MM.1S (cell line): Measurements from ENCODE around the gene SEC63.

Source experiments
- DNase-seq: peaks from one replicate; pipeline ENCODE4 v3.0.0-alpha.2; 2015
- H2AFZ ChIP-seq: fragments of 300-600 bp; sonication (generic); 2 replicates; pipeline ENCODE4 v1.6.0; 2016; ENCODE audit warnings: antibody characterized with exemption, low read length
- H3F3A ChIP-seq: fragments of 300-600 bp; sonication (generic); 2 replicates; pipeline ENCODE4 v1.6.1; 2016; ENCODE audit warnings: mild to moderate bottlenecking, antibody characterized with exemption, low read length, moderate library complexity, mixed read lengths; ENCODE audit not compliant: insufficient read depth
- H3K27ac ChIP-seq: fragments of 300-600 bp; sonication (generic); 2 replicates; pipeline ENCODE4 v1.5.1; 2016; ENCODE audit warnings: mild to moderate bottlenecking, low read length
- H3K27me3 ChIP-seq: fragments of 300-600 bp; sonication (generic); replicated peaks from 2 replicates; pipeline ENCODE4 v1.6.0; 2016; ENCODE audit warnings: low read length; ENCODE audit not compliant: insufficient read depth
- H3K36me3 ChIP-seq: fragments of 300-600 bp; sonication (generic); replicated peaks from 2 replicates; pipeline ENCODE4 v1.6.1; 2016; ENCODE audit warnings: mild to moderate bottlenecking, low read length, mixed read lengths; ENCODE audit not compliant: insufficient read depth
- H3K4me1 ChIP-seq: fragments of 300-600 bp; sonication (generic); 2 replicates; pipeline ENCODE4 v1.6.1; 2016; ENCODE audit warnings: low read length, mixed read lengths
- H3K4me2 ChIP-seq: fragments of 300-600 bp; sonication (generic); 2 replicates; pipeline ENCODE4 v1.6.0; 2016; ENCODE audit warnings: low read depth, low read length
- H3K4me3 ChIP-seq: fragments of 300-600 bp; sonication (generic); 2 replicates; pipeline ENCODE4 v1.5.1; 2016; ENCODE audit warnings: low read length, mixed read lengths
- H3K79me2 ChIP-seq: fragments of 300-600 bp; sonication (generic); 2 replicates; pipeline ENCODE4 v1.6.1; 2016; ENCODE audit warnings: mixed run types, low read length, mixed read lengths
- H3K9ac ChIP-seq: fragments of 300-600 bp; sonication (generic); 2 replicates; pipeline ENCODE4 v1.6.1; 2016; ENCODE audit warnings: low read length, mixed read lengths
- H3K9me2 ChIP-seq: fragments of 300-600 bp; sonication (generic); replicated peaks from 2 replicates; pipeline ENCODE4 v1.6.1; 2016; ENCODE audit warnings: mild to moderate bottlenecking, low read length, mixed read lengths; ENCODE audit not compliant: insufficient read depth
- H3K9me3 ChIP-seq: fragments of 300-600 bp; sonication (generic); replicated peaks from 2 replicates; pipeline ENCODE4 v1.6.1; 2016; ENCODE audit warnings: mild to moderate bottlenecking, low read length, mixed read lengths; ENCODE audit not compliant: insufficient read depth
- H4K20me1 ChIP-seq: fragments of 300-600 bp; sonication (generic); 2 replicates; pipeline ENCODE4 v1.6.1; 2016; ENCODE audit warnings: mild to moderate bottlenecking, low read length, moderate library complexity, mixed read lengths; ENCODE audit not compliant: insufficient read depth
- EZH2 ChIP-seq: fragments of 300-600 bp; sonication (generic); optimal IDR thresholded peaks from 2 replicates; pipeline ENCODE3; 2017; ENCODE audit warnings: low read depth, mild to moderate bottlenecking, antibody characterized with exemption, low read length, mixed read lengths
- EZH2phosphoT487 ChIP-seq: fragments of 300-600 bp; sonication (generic); IDR thresholded peaks from 2 replicates; pipeline ENCODE4 v1.6.1; 2018; ENCODE audit warnings: antibody characterized with exemption, low read length
- TF ChIP-seq, protein P1 (sequence below): fragments of 300-600 bp; sonication (generic); IDR thresholded peaks from 2 replicates; pipeline ENCODE4 v1.5.1; 2016; ENCODE audit warnings: antibody characterized with exemption, low read length, mixed read lengths

SEC63 gene

GRCh38 chr6:107819217-107819616 lies 138.8 kb downstream of the SEC63 start:
- peaks cover 10% of the 10 kb centered on the region for H3K4me1 ChIP-seq
- H3K4me3 ChIP-seq, result no peak overlapping the region
- H3K9me2 ChIP-seq, result no peaks in the 10 kb centered on the region
- no peaks in the 10 kb centered on the region for H3F3A ChIP-seq
- TF ChIP-seq EZH2 (no peak), EZH2phosphoT487 (no peak)
- TF ChIP-seq, protein P1, sequence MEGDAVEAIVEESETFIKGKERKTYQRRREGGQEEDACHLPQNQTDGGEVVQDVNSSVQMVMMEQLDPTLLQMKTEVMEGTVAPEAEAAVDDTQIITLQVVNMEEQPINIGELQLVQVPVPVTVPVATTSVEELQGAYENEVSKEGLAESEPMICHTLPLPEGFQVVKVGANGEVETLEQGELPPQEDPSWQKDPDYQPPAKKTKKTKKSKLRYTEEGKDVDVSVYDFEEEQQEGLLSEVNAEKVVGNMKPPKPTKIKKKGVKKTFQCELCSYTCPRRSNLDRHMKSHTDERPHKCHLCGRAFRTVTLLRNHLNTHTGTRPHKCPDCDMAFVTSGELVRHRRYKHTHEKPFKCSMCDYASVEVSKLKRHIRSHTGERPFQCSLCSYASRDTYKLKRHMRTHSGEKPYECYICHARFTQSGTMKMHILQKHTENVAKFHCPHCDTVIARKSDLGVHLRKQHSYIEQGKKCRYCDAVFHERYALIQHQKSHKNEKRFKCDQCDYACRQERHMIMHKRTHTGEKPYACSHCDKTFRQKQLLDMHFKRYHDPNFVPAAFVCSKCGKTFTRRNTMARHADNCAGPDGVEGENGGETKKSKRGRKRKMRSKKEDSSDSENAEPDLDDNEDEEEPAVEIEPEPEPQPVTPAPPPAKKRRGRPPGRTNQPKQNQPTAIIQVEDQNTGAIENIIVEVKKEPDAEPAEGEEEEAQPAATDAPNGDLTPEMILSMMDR, result no peak
- H3K9me3 ChIP-seq, result no peaks in the 10 kb centered on the region
- H2AFZ ChIP-seq, result no peak overlapping the region
- H4K20me1 ChIP-seq, result no peaks in the 10 kb centered on the region
- H3K9ac ChIP-seq, result no peak overlapping the region
- no peaks in the 10 kb centered on the region for H3K36me3 ChIP-seq
- no peaks in the 10 kb centered on the region for H3K79me2 ChIP-seq
- H3K27me3 ChIP-seq, result peaks cover 28% of the 10 kb centered on the region
- no peak overlapping the region for H3K27ac ChIP-seq
- H3K4me2 ChIP-seq, result no peak overlapping the region
- DNase-seq, result no peak

DNA sequence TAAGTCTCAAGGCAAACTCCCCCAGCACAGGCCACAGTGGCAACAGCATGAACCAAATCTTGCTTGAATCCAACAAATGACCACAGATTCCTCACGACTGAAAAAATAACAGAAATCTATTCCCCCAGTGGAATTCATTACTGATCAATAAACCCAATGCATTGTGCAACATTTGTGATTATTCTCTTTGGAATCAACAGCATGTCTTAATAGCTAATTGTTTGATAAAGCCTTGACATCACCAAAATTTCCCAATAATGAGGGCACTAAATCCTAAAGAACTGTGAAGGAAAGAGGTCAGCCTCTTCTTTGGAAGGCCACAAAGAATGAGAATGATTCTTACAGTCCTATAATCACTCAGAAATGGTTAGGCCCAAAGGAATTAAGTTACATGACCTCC lies 139.7 kb downstream of the SEC63 start:
- Histone ChIP-seq H2AFZ (no peak overlapping the region), H3K4me1 (peaks cover 10% of the 10 kb centered on the region), H3K79me2 (no peaks in the 10 kb centered on the region), H3F3A (no peaks in the 10 kb centered on the region), H3K9me3 (no peaks in the 10 kb centered on the region), H3K9ac (no peak overlapping the region), H3K4me3 (no peak overlapping the region), H3K27me3 (peaks cover 25% of the 10 kb centered on the region), H3K4me2 (no peak overlapping the region), H3K36me3 (no peaks in the 10 kb centered on the region), H4K20me1 (no peaks in the 10 kb centered on the region), H3K9me2 (no peaks in the 10 kb centered on the region), H3K27ac (no peak overlapping the region)
- TF ChIP-seq EZH2phosphoT487, result no peak
- no peak for TF ChIP-seq EZH2
- TF ChIP-seq, protein P1, result no peak
- DNase-seq, result no peak

DNA sequence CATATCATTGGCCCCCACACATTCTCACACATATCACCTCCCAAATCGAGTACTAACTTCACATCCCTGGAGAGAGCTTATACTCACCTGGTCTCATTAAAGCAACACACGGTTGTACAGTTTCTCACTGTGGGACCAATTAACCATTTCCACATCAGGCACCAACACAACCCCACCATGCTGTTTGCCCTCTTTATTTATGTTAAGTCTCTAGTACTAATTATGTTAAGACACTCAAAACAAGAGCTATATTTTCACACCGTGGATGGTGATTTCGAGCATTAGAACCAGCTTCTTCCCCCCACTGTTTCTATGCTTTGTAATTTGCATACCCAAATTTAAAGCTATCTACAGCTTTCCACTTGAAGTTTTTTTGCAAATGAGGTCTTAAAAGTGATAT lies 140.2 kb downstream of the SEC63 start:
- TF ChIP-seq, protein P1, result no peak
- no peak for TF ChIP-seq EZH2phosphoT487
- no peak for TF ChIP-seq EZH2
- Histone ChIP-seq H3K9me2 (no peaks in the 10 kb centered on the region), H3K4me1 (peaks cover 7% of the 10 kb centered on the region)

More for the DNA sequence above, 140.2 kb downstream of the SEC63 start:
- Histone ChIP-seq H3K79me2 (no peaks in the 10 kb centered on the region), H3K27me3 (peaks cover 21% of the 10 kb centered on the region), H2AFZ (no peak overlapping the region), H3K9ac (no peak overlapping the region), H3K27ac (no peak overlapping the region), H3K36me3 (no peaks in the 10 kb centered on the region), H4K20me1 (no peaks in the 10 kb centered on the region), H3F3A (no peaks in the 10 kb centered on the region), H3K4me3 (no peak overlapping the region), H3K9me3 (no peaks in the 10 kb centered on the region), H3K4me2 (no peak overlapping the region)
- DNase-seq, result no peak
